Endothelial cell of umbilical vein (primary cell): Measurements from ENCODE around the gene POR. TPM values are rescaled to one million over a fixed set of nuclear protein-coding genes. Genes with fewer than 3 reads are reported as not detected.

ENCODE experiments used
- BruUV-seq: library from RNA; stranded (reverse); fragments of 400-500 nt; replicated peaks from 2 replicates; lab custom pipeline; 2021; lab: Mats Ljungman, UMichigan
- CTCF ChIA-PET: fragments of 300-600, 350-600 bp; sonication (Branson Sonifier 250); formaldehyde crosslinking; loops from one replicate; lab custom pipeline; 2021; ENCODE audit warnings: antibody characterized with exemption, inconsistent platforms; lab: Charles Lee
- POLR2A ChIA-PET: fragments of 300-600, 350-600 bp; sonication (Branson Sonifier 250); formaldehyde crosslinking; loops from one replicate; lab custom pipeline; 2021; ENCODE audit warnings: antibody characterized with exemption, inconsistent platforms; lab: Charles Lee
- DNase-seq: peaks from one replicate; pipeline ENCODE4 v3.0.0-alpha.2; 2011; ENCODE audit warnings: low read depth, low spot score
- FAIRE-seq: peaks from 2 replicates; lab custom pipeline; 2011; peaks lifted over from hg19 to GRCh38; lab: Jason Lieb, UNC
- H2AFZ ChIP-seq: 2 replicates; pipeline ENCODE4 v1.6.0; 2012; ENCODE audit warnings: low read depth, low read length, control low read depth, inconsistent platforms
- H3K27ac ChIP-seq: 2 replicates; pipeline ENCODE4 v1.5.1; 2011; ENCODE audit warnings: low read depth, mild to moderate bottlenecking, control low read depth, low read length, moderate library complexity; ENCODE audit not compliant: insufficient read depth
- H3K27me3 ChIP-seq, 2 experiments: 2 replicates each; pipeline versions ENCODE4 v1.6.0 to v1.6.1; 2011; ENCODE audit warnings: low read length in 2 of 2, mixed read lengths in 1 of 2; ENCODE audit not compliant: control insufficient read depth in 2 of 2, insufficient read depth in 2 of 2
- H3K36me3 ChIP-seq, 2 experiments: 2 replicates in 1 of 2; 3 replicates in 1 of 2; pipeline ENCODE4 v1.5.1; 2011; ENCODE audit warnings: low read length in 2 of 2, mild to moderate bottlenecking in 1 of 2, moderate library complexity in 1 of 2; ENCODE audit not compliant: control insufficient read depth in 2 of 2, insufficient read depth in 2 of 2; ENCODE audit errors: extremely low read depth in 1 of 2
- H3K4me1 ChIP-seq: 3 replicates; pipeline ENCODE4 v1.5.1; 2011; ENCODE audit warnings: mild to moderate bottlenecking, low read length; ENCODE audit not compliant: control insufficient read depth, insufficient read depth; ENCODE audit errors: extremely low read depth
- H3K4me2 ChIP-seq: 2 replicates; pipeline ENCODE4 v1.6.1; 2011; ENCODE audit warnings: low read length, control low read depth, mixed read lengths; ENCODE audit not compliant: insufficient read depth
- H3K4me3 ChIP-seq, 3 experiments: fragments of 200-600 bp in 1 of 3; sonication (generic), shearing (Covaris generic) in 1 of 3; replicated peaks in 1 of 3; 2 replicates each; pipeline ENCODE4 v1.5.1; 2011 to 2016; ENCODE audit warnings: control low read depth in 3 of 3, low read length in 3 of 3, mild to moderate bottlenecking in 2 of 3, inconsistent platforms in 1 of 3, low read depth in 1 of 3, moderate library complexity in 1 of 3; ENCODE audit not compliant: insufficient read depth in 1 of 3
- H3K79me2 ChIP-seq: 2 replicates; pipeline ENCODE4 v1.6.0; 2012; ENCODE audit warnings: low read length, inconsistent platforms; ENCODE audit not compliant: control insufficient read depth, insufficient read depth
- H3K9ac ChIP-seq: replicated peaks from 2 replicates; pipeline ENCODE3; 2011; ENCODE audit warnings: low read length, control low read depth; ENCODE audit not compliant: insufficient read depth; ENCODE audit errors: extremely low read depth
- H3K9me1 ChIP-seq: replicated peaks from 3 replicates; pipeline ENCODE4 v1.6.0; 2011; ENCODE audit warnings: mild to moderate bottlenecking, low read length; ENCODE audit not compliant: control insufficient read depth, insufficient read depth; ENCODE audit errors: extremely low read depth
- H3K9me3 ChIP-seq: replicated peaks from 2 replicates; pipeline ENCODE4 v1.5.1; 2012; ENCODE audit warnings: low read length, inconsistent platforms; ENCODE audit not compliant: control insufficient read depth, insufficient read depth
- H4K20me1 ChIP-seq: replicated peaks from 2 replicates; pipeline ENCODE3; 2011; ENCODE audit warnings: mild to moderate bottlenecking, low read length; ENCODE audit not compliant: control insufficient read depth, insufficient read depth; ENCODE audit errors: extremely low read depth
- CTCF ChIP-seq, 2 donors: IDR thresholded peaks; 1 replicate in 1 of 2; 2 replicates in 1 of 2; pipeline ENCODE4 v1.5.1; 2011; ENCODE audit warnings: low read length in 2 of 2, mild to moderate bottlenecking in 2 of 2, moderate library complexity in 2 of 2, control low read depth in 1 of 2, inconsistent platforms in 1 of 2, low read depth in 1 of 2; ENCODE audit not compliant: insufficient read depth in 1 of 2; ENCODE audit errors: extremely low read depth in 1 of 2
- EZH2 ChIP-seq: IDR thresholded peaks from 2 replicates; pipeline ENCODE4 v1.6.1; 2012; ENCODE audit warnings: borderline replicate concordance, low read depth, mild to moderate bottlenecking, moderate library complexity, low read length, inconsistent platforms; ENCODE audit not compliant: severe bottlenecking
- FOS ChIP-seq: IDR thresholded peaks from 2 replicates; pipeline ENCODE4 v1.6.1; 2011; ENCODE audit warnings: mild to moderate bottlenecking, low read length, moderate library complexity, borderline replicate concordance; ENCODE audit not compliant: insufficient read depth
- GATA2 ChIP-seq: IDR thresholded peaks from 2 replicates; pipeline ENCODE4 v1.7.0; 2011; ENCODE audit warnings: low read depth, mild to moderate bottlenecking, moderate library complexity, mixed read lengths, low read length; ENCODE audit not compliant: insufficient read length, insufficient read depth
- JUN ChIP-seq: IDR thresholded peaks from 2 replicates; pipeline ENCODE4 v1.6.1; 2011; ENCODE audit warnings: borderline replicate concordance, low read depth; ENCODE audit not compliant: insufficient read length, insufficient read depth
- MAX ChIP-seq: IDR thresholded peaks from 2 replicates; pipeline ENCODE4 v1.6.1; 2011; ENCODE audit not compliant: insufficient read depth, insufficient read length
- MYC ChIP-seq: IDR thresholded peaks from one replicate; pipeline ENCODE4 v1.6.1; 2011; ENCODE audit warnings: mild to moderate bottlenecking, low read depth, low read length
- POLR2A ChIP-seq: IDR thresholded peaks from 2 replicates; pipeline ENCODE4 v1.6.1; 2012; ENCODE audit warnings: low read depth, mild to moderate bottlenecking, control low read depth, low read length
- POLR2AphosphoS5 ChIP-seq: IDR thresholded peaks from 2 replicates; pipeline ENCODE4 v1.6.1; 2012; ENCODE audit warnings: low read depth, mild to moderate bottlenecking, control low read depth, low read length, moderate library complexity; ENCODE audit not compliant: insufficient read depth
- dilution Hi-C: fragments of 300-500 bp; cut with MboI; formaldehyde crosslinking; loops from one replicate; pipeline ENCODE4 v1.15.0; 2019; ENCODE audit warnings: low sequenced_read_pairs; ENCODE audit not compliant: extremely low pct_ligation_motif_present
- intact Hi-C: fragments of 100-400 bp; cut with micrococcal nuclease; formaldehyde crosslinking; loops from one replicate; pipeline ENCODE4 v1.10.0; 2022
- polyA plus RNA-seq, 4 experiments: library from polyadenylated mRNA; depleted of rRNA in 3 of 4; stranded (reverse) in 3 of 4; unstranded in 1 of 4; fragments of >200 nt; gene quantifications; 2 replicates each; pipeline versions ENCODE4 v1.2.1 to v1.2.3, GENCODE V29; 2011 to 2012; ENCODE audit warnings: missing spikeins in 1 of 4
- total RNA-seq: library from RNA; stranded (reverse); gene quantifications from 2 replicates; pipeline ENCODE4 v1.2.3, GENCODE V29; 2021

Gene POR
- total and polyA plus RNA-seq, 2 donors (not counting 3 experiments of a cell fraction or from before 2014, with no cell fraction given) = 59.5 to 73.6 TPM

- H3K79me2 ChIP-seq = peaks cover 15% of the 10 kb centered on the region
- DNase-seq = no peak
Measured at GRCh38 chr7:75921479-75921878, 6.5 kb downstream of the POR start.

More at GRCh38 chr7:75921479-75921878, 6.5 kb downstream of the POR start:
- H3K9me1 ChIP-seq = no peaks in the 10 kb centered on the region
- TF ChIP-seq FOS = no peak
- no peak for TF ChIP-seq MYC
- TF ChIP-seq GATA2 = no peak
- no peak for TF ChIP-seq POLR2A
- TF ChIP-seq CTCF (IDR thresholded peaks at IDR 0.05; ENCODE audit: extremely low read depth in 1 of 2, insufficient read depth in 1 of 2, low read depth in 1 of 2, low read length in 2 of 2) = no peak
- TF ChIP-seq MAX = no peak
- TF ChIP-seq POLR2AphosphoS5 = no peak
- TF ChIP-seq EZH2 = no peak
- no peak for TF ChIP-seq JUN
- ChIA-PET POLR2A (interaction anchor here (0.6 kb wide), 1 partner anchor 119 kb away, joined by 3 read pairs; no protein-coding TSS in a partner anchor), CTCF (interaction anchor here (1.3 to 1.5 kb wide), 2 partner anchors 41 to 99 kb away, joined by 3 read pairs; no protein-coding TSS in a partner anchor)
- H3K9ac ChIP-seq = no peak overlapping the region
- intact Hi-C loops (no loop called here), dilution Hi-C loops (no loop called here)
- H2AFZ ChIP-seq = no peak overlapping the region
- BruUV-seq = no TSS peak
- no peak overlapping the region for H3K27ac ChIP-seq
- no peaks in the 10 kb centered on the region for H3K9me3 ChIP-seq
- H3K36me3 ChIP-seq = no peaks in the 10 kb centered on the region
- H3K4me1 ChIP-seq = no peaks in the 10 kb centered on the region
- H3K4me3 ChIP-seq = no peak overlapping the region
- no peaks in the 10 kb centered on the region for H3K27me3 ChIP-seq
- no peaks in the 10 kb centered on the region for H4K20me1 ChIP-seq
- FAIRE-seq = no peak
- H3K4me2 ChIP-seq = no peak overlapping the region
